HEK293 (cell line): Measurements from ENCODE around the gene B3GLCT.

Source experiments
- HOXA7 ChIP-seq: sonication (generic); formaldehyde crosslinking; IDR thresholded peaks from 2 replicates; pipeline ENCODE4 v1.8.1; 2022; ENCODE audit warnings: missing genetic modification reagents, borderline replicate concordance
- TCF7L2 ChIP-seq: IDR thresholded peaks from 2 replicates; pipeline ENCODE4 v1.6.1; 2011; ENCODE audit warnings: low read depth, mild to moderate bottlenecking, inconsistent platforms, low read length, moderate library complexity, borderline replicate concordance
- ZNF18 ChIP-seq: fragments of 450-650 bp; formaldehyde crosslinking; IDR thresholded peaks from 2 replicates; pipeline ENCODE4 v1.5.1; 2016; ENCODE audit warnings: missing biosample characterization, missing genetic modification characterization
- ZNF488 ChIP-seq: fragments of 450-650 bp; formaldehyde crosslinking; IDR thresholded peaks from 2 replicates; pipeline ENCODE4 v1.5.1; 2016; ENCODE audit warnings: missing biosample characterization, missing genetic modification characterization
- ZNF585B ChIP-seq: fragments of 450-650 bp; formaldehyde crosslinking; IDR thresholded peaks from 2 replicates; pipeline ENCODE4 v1.5.1; 2016; ENCODE audit warnings: missing biosample characterization, missing genetic modification characterization

- TF ChIP-seq HOXA7 (no peak), ZNF585B (tag by site-specific recombination) (no peak), ZNF18 (no peak), TCF7L2 (no peak), ZNF488 (tag by site-specific recombination) (no peak)
Observed at GRCh38 chr13:31327182-31327860, 127.5 kb downstream of the B3GLCT start.
